NB4 (cell line): ENCODE results near the gene PRR15.

ENCODE experiments used
- CTCF ChIP-seq: IDR thresholded peaks from one replicate; pipeline ENCODE4 v1.5.1; 2012; ENCODE audit warnings: low read depth, low read length
- POLR2A ChIP-seq: IDR thresholded peaks from 2 replicates; pipeline ENCODE4 v1.6.1; 2011; ENCODE audit warnings: mild to moderate bottlenecking; ENCODE audit not compliant: insufficient read length; ENCODE audit errors: extremely low read depth

GRCh38 chr7:29600661-29601060 is 37.0 kb downstream of the PRR15 start:
- no peak for TF ChIP-seq CTCF
- no peak for TF ChIP-seq POLR2A
